HS-27A (cell line): Measurements from ENCODE around the gene ATP2B1.
A peak's percentile ranks its signal among the peaks of the same experiment; 100 is the strongest.

Experiments
- DNase-seq: peaks from one replicate; pipeline ENCODE4 v3.0.0-alpha.2; 2012; ENCODE audit warnings: low read depth, missing footprints

Gene ATP2B1

GRCh38 chr12:89691659-89692058 is 17.0 kb downstream of the ATP2B1 start:
- DNase-seq = no peak

GRCh38 chr12:89690925-89691324 is 17.7 kb downstream of the ATP2B1 start:
- DNase-seq = no peak

GRCh38 chr12:89689306-89689705 is 19.3 kb downstream of the ATP2B1 start:
- no peak for DNase-seq

- no peak for DNase-seq
Measured at GRCh38 chr12:89686311-89686710, 22.3 kb downstream of the ATP2B1 start.

GRCh38 chr12:89685363-89685972 is 23.2 kb downstream of the ATP2B1 start:
- DNase-seq = no peak

GRCh38 chr12:89684136-89684535 is 24.5 kb downstream of the ATP2B1 start:
- no peak for DNase-seq

GRCh38 chr12:89682284-89682683 is 26.4 kb downstream of the ATP2B1 start:
- DNase-seq = no peak

GRCh38 chr12:89680409-89680808 is 28.2 kb downstream of the ATP2B1 start:
- DNase-seq = no peak

- no peak for DNase-seq
Measured at GRCh38 chr12:89679631-89680030, 29.0 kb downstream of the ATP2B1 start.

GRCh38 chr12:89678225-89678624 is 30.4 kb downstream of the ATP2B1 start:
- no peak for DNase-seq

GRCh38 chr12:89676930-89677329 is 31.7 kb downstream of the ATP2B1 start:
- DNase-seq = no peak

GRCh38 chr12:89674326-89674942 is 34.2 kb downstream of the ATP2B1 start:
- no peak for DNase-seq

- no peak for DNase-seq
Measured at GRCh38 chr12:89673603-89674002, 35.0 kb downstream of the ATP2B1 start.

- DNase-seq = no peak
Measured at GRCh38 chr12:89672589-89672979, 36.1 kb downstream of the ATP2B1 start.

GRCh38 chr12:89671469-89671868 is 37.2 kb downstream of the ATP2B1 start:
- peak; percentile 17 for DNase-seq

GRCh38 chr12:89669197-89669596 is 39.4 kb downstream of the ATP2B1 start:
- no peak for DNase-seq

- DNase-seq = no peak
Measured at GRCh38 chr12:89665556-89665955, 43.1 kb downstream of the ATP2B1 start.

- no peak for DNase-seq
Measured at GRCh38 chr12:89664441-89664840, 44.2 kb downstream of the ATP2B1 start.

- no peak for DNase-seq
Measured at GRCh38 chr12:89663577-89664357, 44.9 kb downstream of the ATP2B1 start.

GRCh38 chr12:89662623-89663022 is 46.0 kb downstream of the ATP2B1 start:
- DNase-seq = no peak

GRCh38 chr12:89661706-89662330 is 46.8 kb downstream of the ATP2B1 start:
- no peak for DNase-seq

- DNase-seq = no peak
Measured at GRCh38 chr12:89657739-89658138, 50.9 kb downstream of the ATP2B1 start.

GRCh38 chr12:89657066-89657465 is 51.6 kb downstream of the ATP2B1 start:
- no peak for DNase-seq
